GM23338 (cell line): ENCODE data around the gene FYN. TPM values are rescaled to one million over a fixed set of nuclear protein-coding genes. Genes with fewer than 3 reads are reported as not detected.

Experiments used
- ATAC-seq: fragments of 200-7000 bp; cut with Tn5 transposase; 3 replicates; pipeline ENCODE4 v1.9.1; 2020
- DNase-seq: peaks from one replicate; pipeline ENCODE4 v3.0.0-alpha.2; 2015; ENCODE audit warnings: low spot score
- H2AFZ ChIP-seq: fragments of 200-600 bp; sonication (generic); 2 replicates; pipeline ENCODE4 v1.8.0; 2016; ENCODE audit warnings: antibody characterized with exemption, mild to moderate bottlenecking, moderate library complexity
- H3F3A ChIP-seq: fragments of 200-600 bp; sonication (generic); replicated peaks from 2 replicates; pipeline ENCODE4 v1.8.0; 2017; ENCODE audit warnings: antibody characterized with exemption, mixed run types, low read depth
- H3K27ac ChIP-seq: fragments of 200-600 bp; sonication (generic); 2 replicates; pipeline ENCODE4 v1.6.1; 2016; ENCODE audit warnings: low read depth
- H3K27me3 ChIP-seq: fragments of 200-600 bp; sonication (generic); 2 replicates; pipeline ENCODE4 v1.8.0; 2016; ENCODE audit warnings: mild to moderate bottlenecking, mixed run types, moderate library complexity; ENCODE audit not compliant: insufficient read depth
- H3K36me3 ChIP-seq: fragments of 200-600 bp; sonication (generic); 2 replicates; pipeline ENCODE4 v1.8.0; 2016; ENCODE audit warnings: mild to moderate bottlenecking; ENCODE audit not compliant: insufficient read depth
- H3K4me1 ChIP-seq: fragments of 200-600 bp; sonication (generic); 2 replicates; pipeline ENCODE4 v1.8.0; 2016; ENCODE audit warnings: mild to moderate bottlenecking, moderate library complexity; ENCODE audit not compliant: insufficient read depth
- H3K4me2 ChIP-seq: fragments of 200-600 bp; sonication (generic); 2 replicates; pipeline ENCODE4 v1.7.1; 2017; ENCODE audit warnings: mixed run types
- H3K4me3 ChIP-seq: fragments of 200-600 bp; sonication (generic); 2 replicates; pipeline ENCODE4 v1.6.1; 2016; ENCODE audit warnings: mixed run types
- H3K79me2 ChIP-seq: fragments of 200-600 bp; sonication (generic); replicated peaks from 2 replicates; pipeline ENCODE4 v1.8.0; 2017; ENCODE audit warnings: mild to moderate bottlenecking; ENCODE audit not compliant: insufficient read depth
- H3K9me2 ChIP-seq: fragments of 200-600 bp; sonication (generic); 2 replicates; pipeline ENCODE4 v1.8.0; 2017; ENCODE audit not compliant: insufficient read depth
- H4K20me1 ChIP-seq: fragments of 200-600 bp; sonication (generic); replicated peaks from 2 replicates; pipeline ENCODE4 v1.8.0; 2017; ENCODE audit warnings: mild to moderate bottlenecking; ENCODE audit not compliant: insufficient read depth
- H3K27ac Mint-ChIP-seq: 2 replicates; pipeline ENCODE4 v1.8.0; 2020; ENCODE audit warnings: inconsistent platforms, mild to moderate bottlenecking, moderate library complexity, mixed read lengths
- H3K27me3 Mint-ChIP-seq: 3 replicates; pipeline ENCODE4 v1.8.0; 2022; ENCODE audit warnings: low read depth, mild to moderate bottlenecking, moderate library complexity, mixed read lengths, inconsistent platforms; ENCODE audit not compliant: insufficient read depth, poor library complexity
- H3K36me3 Mint-ChIP-seq: 3 replicates; pipeline ENCODE4 v1.8.0; 2021; ENCODE audit warnings: low read depth, mild to moderate bottlenecking, inconsistent platforms, moderate library complexity, mixed read lengths
- H3K4me1 Mint-ChIP-seq: 3 replicates; pipeline ENCODE4 v1.8.0; 2020; ENCODE audit warnings: mild to moderate bottlenecking, inconsistent platforms, mixed read lengths
- H3K4me3 Mint-ChIP-seq: 3 replicates; pipeline ENCODE4 v1.8.0; 2021; ENCODE audit warnings: moderate library complexity, mild to moderate bottlenecking, inconsistent platforms, mixed read lengths
- H3K9me3 Mint-ChIP-seq: 3 replicates; pipeline ENCODE4 v1.8.0; 2020; ENCODE audit warnings: moderate library complexity, mild to moderate bottlenecking, inconsistent platforms, mixed read lengths
- CREB1 ChIP-seq: fragments of 250-450 bp; sonication (Bioruptor Pico); IDR thresholded peaks from 2 replicates; pipeline ENCODE4 v1.5.0; 2020; ENCODE audit warnings: low read depth, mild to moderate bottlenecking, moderate library complexity
- ETS1 ChIP-seq: IDR thresholded peaks from 2 replicates; pipeline ENCODE4 v1.6.1; 2016; ENCODE audit warnings: antibody characterized with exemption
- EZH2 ChIP-seq: fragments of 200-600 bp; sonication (generic); IDR thresholded peaks from one replicate; pipeline ENCODE4 v1.8.0; 2017; ENCODE audit warnings: antibody characterized with exemption, mild to moderate bottlenecking, low read depth; ENCODE audit not compliant: unreplicated experiment
- EZH2phosphoT487 ChIP-seq: fragments of 200-600 bp; sonication (generic); IDR thresholded peaks from one replicate; pipeline ENCODE4 v1.8.1; 2018; ENCODE audit warnings: antibody characterized with exemption; ENCODE audit not compliant: unreplicated experiment
- JUNB ChIP-seq: IDR thresholded peaks from one replicate; pipeline ENCODE4 v1.6.1; 2016; ENCODE audit warnings: antibody characterized with exemption; ENCODE audit not compliant: unreplicated experiment
- NANOG ChIP-seq: IDR thresholded peaks from 2 replicates; pipeline ENCODE4 v1.6.1; 2016; ENCODE audit warnings: antibody characterized with exemption, borderline replicate concordance
- STAT1 ChIP-seq: IDR thresholded peaks from one replicate; pipeline ENCODE4 v1.6.1; 2016; ENCODE audit warnings: antibody characterized with exemption; ENCODE audit not compliant: unreplicated experiment
- ZNF331 ChIP-seq: fragments of 250-450 bp; sonication (Bioruptor Pico); IDR thresholded peaks from 2 replicates; pipeline ENCODE4 v1.5.0; 2020; ENCODE audit warnings: low read depth, mild to moderate bottlenecking, moderate library complexity
- polyA plus RNA-seq: library from polyadenylated mRNA; unstranded; fragments of >200 nt; fragmentation: Nextera tagmentation; extraction: Ambion mirVana; gene quantifications from 2 replicates; pipeline ENCODE4 v1.2.1, GENCODE V29; 2016
- total RNA-seq: library from RNA; depleted of rRNA; stranded (reverse); fragments of >200 nt; shearing (Covaris generic); gene quantifications from 2 replicates; pipeline ENCODE4 v1.2.3, GENCODE V29; 2014
- TF ChIP-seq, protein P1 (sequence below): fragments of 250-450 bp; sonication (Bioruptor Pico); IDR thresholded peaks from 2 replicates; pipeline ENCODE4 v1.5.0; 2020; ENCODE audit warnings: mild to moderate bottlenecking, moderate library complexity
- TF ChIP-seq, protein P2 (sequence below), 2 experiments: fragments of 200-600 bp in 1 of 2; sonication (generic) in 1 of 2; conservative IDR thresholded peaks; 2 replicates each; pipeline versions ENCODE4 v1.5.1 to v1.6.1; 2016 to 2017; ENCODE audit warnings: antibody characterized with exemption in 2 of 2, low read depth in 2 of 2, mild to moderate bottlenecking in 2 of 2, moderate library complexity in 1 of 2
- TF ChIP-seq, protein P3 (sequence below): IDR thresholded peaks from one replicate; pipeline ENCODE4 v1.6.1; 2018; ENCODE audit warnings: antibody characterized with exemption; ENCODE audit not compliant: unreplicated experiment

FYN gene
- total and polyA plus RNA-seq, 2 experiments from 2014 or later: 46.8 to 143 TPM

- Mint-ChIP-seq H3K27me3 (no peaks in the 10 kb centered on the region), H3K4me1 (peaks cover 14% of the 10 kb centered on the region), H3K36me3 (peaks cover 29% of the 10 kb centered on the region), H3K27ac (no peak overlapping the region), H3K9me3 (peaks cover 6% of the 10 kb centered on the region; the same call in 1 of the 3 replicates), H3K4me3 (no peak overlapping the region)
- Histone ChIP-seq H3K4me3 (no peak overlapping the region), H3K4me2 (no peak overlapping the region), H3K27me3 (no peaks in the 10 kb centered on the region), H4K20me1 (no peaks in the 10 kb centered on the region; the same call in 1 of the 2 replicates), H3K9me2 (no peaks in the 10 kb centered on the region), H2AFZ (no peak overlapping the region), H3K79me2 (peaks cover 24% of the 10 kb centered on the region), H3K4me1 (no peaks in the 10 kb centered on the region), H3K27ac (no peak overlapping the region), H3K36me3 (no peaks in the 10 kb centered on the region), H3F3A (no peaks in the 10 kb centered on the region)
- no peak for ATAC-seq
- TF ChIP-seq CREB1 (CRISPR knock-in tag): no peak
- TF ChIP-seq STAT1: no peak
- TF ChIP-seq, protein P1, sequence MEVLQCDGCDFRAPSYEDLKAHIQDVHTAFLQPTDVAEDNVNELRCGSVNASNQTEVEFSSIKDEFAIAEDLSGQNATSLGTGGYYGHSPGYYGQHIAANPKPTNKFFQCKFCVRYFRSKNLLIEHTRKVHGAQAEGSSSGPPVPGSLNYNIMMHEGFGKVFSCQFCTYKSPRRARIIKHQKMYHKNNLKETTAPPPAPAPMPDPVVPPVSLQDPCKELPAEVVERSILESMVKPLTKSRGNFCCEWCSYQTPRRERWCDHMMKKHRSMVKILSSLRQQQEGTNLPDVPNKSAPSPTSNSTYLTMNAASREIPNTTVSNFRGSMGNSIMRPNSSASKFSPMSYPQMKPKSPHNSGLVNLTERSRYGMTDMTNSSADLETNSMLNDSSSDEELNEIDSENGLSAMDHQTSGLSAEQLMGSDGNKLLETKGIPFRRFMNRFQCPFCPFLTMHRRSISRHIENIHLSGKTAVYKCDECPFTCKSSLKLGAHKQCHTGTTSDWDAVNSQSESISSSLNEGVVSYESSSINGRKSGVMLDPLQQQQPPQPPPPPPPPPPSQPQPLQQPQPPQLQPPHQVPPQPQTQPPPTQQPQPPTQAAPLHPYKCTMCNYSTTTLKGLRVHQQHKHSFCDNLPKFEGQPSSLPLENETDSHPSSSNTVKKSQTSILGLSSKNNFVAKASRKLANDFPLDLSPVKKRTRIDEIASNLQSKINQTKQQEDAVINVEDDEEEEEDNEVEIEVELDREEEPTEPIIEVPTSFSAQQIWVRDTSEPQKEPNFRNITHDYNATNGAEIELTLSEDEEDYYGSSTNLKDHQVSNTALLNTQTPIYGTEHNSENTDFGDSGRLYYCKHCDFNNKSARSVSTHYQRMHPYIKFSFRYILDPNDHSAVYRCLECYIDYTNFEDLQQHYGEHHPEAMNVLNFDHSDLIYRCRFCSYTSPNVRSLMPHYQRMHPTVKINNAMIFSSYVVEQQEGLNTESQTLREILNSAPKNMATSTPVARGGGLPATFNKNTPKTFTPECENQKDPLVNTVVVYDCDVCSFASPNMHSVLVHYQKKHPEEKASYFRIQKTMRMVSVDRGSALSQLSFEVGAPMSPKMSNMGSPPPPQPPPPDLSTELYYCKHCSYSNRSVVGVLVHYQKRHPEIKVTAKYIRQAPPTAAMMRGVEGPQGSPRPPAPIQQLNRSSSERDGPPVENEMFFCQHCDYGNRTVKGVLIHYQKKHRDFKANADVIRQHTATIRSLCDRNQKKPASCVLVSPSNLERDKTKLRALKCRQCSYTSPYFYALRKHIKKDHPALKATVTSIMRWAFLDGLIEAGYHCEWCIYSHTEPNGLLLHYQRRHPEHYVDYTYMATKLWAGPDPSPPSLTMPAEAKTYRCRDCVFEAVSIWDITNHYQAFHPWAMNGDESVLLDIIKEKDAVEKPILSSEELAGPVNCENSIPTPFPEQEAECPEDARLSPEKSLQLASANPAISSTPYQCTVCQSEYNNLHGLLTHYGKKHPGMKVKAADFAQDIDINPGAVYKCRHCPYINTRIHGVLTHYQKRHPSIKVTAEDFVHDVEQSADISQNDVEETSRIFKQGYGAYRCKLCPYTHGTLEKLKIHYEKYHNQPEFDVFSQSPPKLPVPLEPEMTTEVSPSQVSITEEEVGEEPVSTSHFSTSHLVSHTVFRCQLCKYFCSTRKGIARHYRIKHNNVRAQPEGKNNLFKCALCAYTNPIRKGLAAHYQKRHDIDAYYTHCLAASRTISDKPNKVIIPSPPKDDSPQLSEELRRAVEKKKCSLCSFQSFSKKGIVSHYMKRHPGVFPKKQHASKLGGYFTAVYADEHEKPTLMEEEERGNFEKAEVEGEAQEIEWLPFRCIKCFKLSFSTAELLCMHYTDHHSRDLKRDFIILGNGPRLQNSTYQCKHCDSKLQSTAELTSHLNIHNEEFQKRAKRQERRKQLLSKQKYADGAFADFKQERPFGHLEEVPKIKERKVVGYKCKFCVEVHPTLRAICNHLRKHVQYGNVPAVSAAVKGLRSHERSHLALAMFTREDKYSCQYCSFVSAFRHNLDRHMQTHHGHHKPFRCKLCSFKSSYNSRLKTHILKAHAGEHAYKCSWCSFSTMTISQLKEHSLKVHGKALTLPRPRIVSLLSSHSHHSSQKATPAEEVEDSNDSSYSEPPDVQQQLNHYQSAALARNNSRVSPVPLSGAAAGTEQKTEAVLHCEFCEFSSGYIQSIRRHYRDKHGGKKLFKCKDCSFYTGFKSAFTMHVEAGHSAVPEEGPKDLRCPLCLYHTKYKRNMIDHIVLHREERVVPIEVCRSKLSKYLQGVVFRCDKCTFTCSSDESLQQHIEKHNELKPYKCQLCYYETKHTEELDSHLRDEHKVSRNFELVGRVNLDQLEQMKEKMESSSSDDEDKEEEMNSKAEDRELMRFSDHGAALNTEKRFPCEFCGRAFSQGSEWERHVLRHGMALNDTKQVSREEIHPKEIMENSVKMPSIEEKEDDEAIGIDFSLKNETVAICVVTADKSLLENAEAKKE: no peak
- no peak for TF ChIP-seq JUNB
- TF ChIP-seq EZH2phosphoT487: no peak
- TF ChIP-seq NANOG: no peak
- TF ChIP-seq, protein P2, sequence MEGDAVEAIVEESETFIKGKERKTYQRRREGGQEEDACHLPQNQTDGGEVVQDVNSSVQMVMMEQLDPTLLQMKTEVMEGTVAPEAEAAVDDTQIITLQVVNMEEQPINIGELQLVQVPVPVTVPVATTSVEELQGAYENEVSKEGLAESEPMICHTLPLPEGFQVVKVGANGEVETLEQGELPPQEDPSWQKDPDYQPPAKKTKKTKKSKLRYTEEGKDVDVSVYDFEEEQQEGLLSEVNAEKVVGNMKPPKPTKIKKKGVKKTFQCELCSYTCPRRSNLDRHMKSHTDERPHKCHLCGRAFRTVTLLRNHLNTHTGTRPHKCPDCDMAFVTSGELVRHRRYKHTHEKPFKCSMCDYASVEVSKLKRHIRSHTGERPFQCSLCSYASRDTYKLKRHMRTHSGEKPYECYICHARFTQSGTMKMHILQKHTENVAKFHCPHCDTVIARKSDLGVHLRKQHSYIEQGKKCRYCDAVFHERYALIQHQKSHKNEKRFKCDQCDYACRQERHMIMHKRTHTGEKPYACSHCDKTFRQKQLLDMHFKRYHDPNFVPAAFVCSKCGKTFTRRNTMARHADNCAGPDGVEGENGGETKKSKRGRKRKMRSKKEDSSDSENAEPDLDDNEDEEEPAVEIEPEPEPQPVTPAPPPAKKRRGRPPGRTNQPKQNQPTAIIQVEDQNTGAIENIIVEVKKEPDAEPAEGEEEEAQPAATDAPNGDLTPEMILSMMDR (conservative IDR thresholded peaks at IDR 0.05; ENCODE audit: low read depth in 2 of 2): no peak
- TF ChIP-seq, protein P3, sequence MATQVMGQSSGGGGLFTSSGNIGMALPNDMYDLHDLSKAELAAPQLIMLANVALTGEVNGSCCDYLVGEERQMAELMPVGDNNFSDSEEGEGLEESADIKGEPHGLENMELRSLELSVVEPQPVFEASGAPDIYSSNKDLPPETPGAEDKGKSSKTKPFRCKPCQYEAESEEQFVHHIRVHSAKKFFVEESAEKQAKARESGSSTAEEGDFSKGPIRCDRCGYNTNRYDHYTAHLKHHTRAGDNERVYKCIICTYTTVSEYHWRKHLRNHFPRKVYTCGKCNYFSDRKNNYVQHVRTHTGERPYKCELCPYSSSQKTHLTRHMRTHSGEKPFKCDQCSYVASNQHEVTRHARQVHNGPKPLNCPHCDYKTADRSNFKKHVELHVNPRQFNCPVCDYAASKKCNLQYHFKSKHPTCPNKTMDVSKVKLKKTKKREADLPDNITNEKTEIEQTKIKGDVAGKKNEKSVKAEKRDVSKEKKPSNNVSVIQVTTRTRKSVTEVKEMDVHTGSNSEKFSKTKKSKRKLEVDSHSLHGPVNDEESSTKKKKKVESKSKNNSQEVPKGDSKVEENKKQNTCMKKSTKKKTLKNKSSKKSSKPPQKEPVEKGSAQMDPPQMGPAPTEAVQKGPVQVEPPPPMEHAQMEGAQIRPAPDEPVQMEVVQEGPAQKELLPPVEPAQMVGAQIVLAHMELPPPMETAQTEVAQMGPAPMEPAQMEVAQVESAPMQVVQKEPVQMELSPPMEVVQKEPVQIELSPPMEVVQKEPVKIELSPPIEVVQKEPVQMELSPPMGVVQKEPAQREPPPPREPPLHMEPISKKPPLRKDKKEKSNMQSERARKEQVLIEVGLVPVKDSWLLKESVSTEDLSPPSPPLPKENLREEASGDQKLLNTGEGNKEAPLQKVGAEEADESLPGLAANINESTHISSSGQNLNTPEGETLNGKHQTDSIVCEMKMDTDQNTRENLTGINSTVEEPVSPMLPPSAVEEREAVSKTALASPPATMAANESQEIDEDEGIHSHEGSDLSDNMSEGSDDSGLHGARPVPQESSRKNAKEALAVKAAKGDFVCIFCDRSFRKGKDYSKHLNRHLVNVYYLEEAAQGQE: no peak
- TF ChIP-seq ZNF331 (CRISPR knock-in tag): no peak
- no peak for TF ChIP-seq ETS1
- no peak for TF ChIP-seq EZH2
- DNase-seq: no peak
Measured at GRCh38 chr6:111817451-111818120, 55.7 kb downstream of the FYN start.
